Esophagus muscularis mucosa (tissue), 4 donors: ENCODE measurements around the gene MAGI2. TPM values are rescaled to one million over a fixed set of nuclear protein-coding genes. Genes with fewer than 3 reads are reported as not detected.

ENCODE experiments used
- DNase-seq: peaks from one replicate; pipeline ENCODE4 v3.0.0-alpha.2; 2017; ENCODE audit errors: extremely low spot score
- H3K27ac ChIP-seq, 4 donors: fragments of 200-600 bp; sonication (generic); replicated peaks in 1 of 4; 1 replicate in 3 of 4; 2 replicates in 1 of 4; pipeline ENCODE4 v1.5.1; 2016 to 2019; ENCODE audit warnings: mild to moderate bottlenecking in 1 of 4
- H3K27me3 ChIP-seq, 4 donors: fragments of 200-600 bp; sonication (generic); one replicate each; pipeline versions ENCODE4 v1.5.1 to v1.6.0; 2016 to 2019
- H3K36me3 ChIP-seq, 4 donors: fragments of 200-600 bp; sonication (generic); one replicate each; pipeline ENCODE4 v1.5.1; 2016 to 2019
- H3K4me1 ChIP-seq, 4 donors: fragments of 200-600 bp; sonication (generic); one replicate each; pipeline ENCODE4 v1.5.1; 2016 to 2019
- H3K4me3 ChIP-seq, 4 donors: fragments of 200-600 bp; sonication (generic); 1 replicate in 2 of 4; 2 replicates in 2 of 4; pipeline ENCODE4 v1.5.1; 2016 to 2019; ENCODE audit warnings: mild to moderate bottlenecking in 4 of 4, moderate library complexity in 1 of 4
- H3K9me3 ChIP-seq, 4 donors: fragments of 200-600 bp; sonication (generic); 1 replicate in 3 of 4; 2 replicates in 1 of 4; pipeline ENCODE4 v1.5.1; 2016 to 2019
- EP300 ChIP-seq: sonication (generic); formaldehyde crosslinking; IDR thresholded peaks from one replicate; pipeline ENCODE4 v1.6.1; 2017; ENCODE audit warnings: antibody characterized with exemption
- POLR2A ChIP-seq: fragments of 450-650 bp; IDR thresholded peaks from one replicate; pipeline ENCODE4 v1.6.1; 2017; ENCODE audit warnings: antibody characterized with exemption, moderate library complexity, mild to moderate bottlenecking, low read depth
- POLR2AphosphoS5 ChIP-seq, 2 donors: sonication (generic); formaldehyde crosslinking; IDR thresholded peaks; one replicate each; pipeline ENCODE4 v1.6.1; 2017; ENCODE audit warnings: antibody characterized with exemption in 2 of 2
- WGBS: methylation state at CpG from one replicate; pipeline ENCODE4 v1.1.5; 2018; 5-methylcytosine and 5-hydroxymethylcytosine counted together
- intact Hi-C: fragments of 100-400 bp; cut with DNase I; formaldehyde crosslinking; loops from one replicate; pipeline ENCODE4 v1.15.1; 2023
- total RNA-seq, 4 donors: library from RNA; depleted of rRNA; stranded (reverse); fragments of >200 nt; gene quantifications; one replicate each; pipeline versions ENCODE4 v1.1.0 to v1.2.1, GENCODE V29; 2016
- TF ChIP-seq, protein P1 (sequence below), 3 experiments: fragments of 200-600 bp in 2 of 3; fragments of 450-650 bp in 1 of 3; sonication (generic) in 2 of 3; IDR thresholded peaks; one replicate each; pipeline ENCODE4 v1.5.1; 2017 to 2019; ENCODE audit warnings: antibody characterized with exemption in 3 of 3, mild to moderate bottlenecking in 2 of 3, moderate library complexity in 1 of 3

Gene MAGI2
- total RNA-seq, 4 donors from 2014 or later = 14.4 to 22.3 (median 21.2) TPM

DNA sequence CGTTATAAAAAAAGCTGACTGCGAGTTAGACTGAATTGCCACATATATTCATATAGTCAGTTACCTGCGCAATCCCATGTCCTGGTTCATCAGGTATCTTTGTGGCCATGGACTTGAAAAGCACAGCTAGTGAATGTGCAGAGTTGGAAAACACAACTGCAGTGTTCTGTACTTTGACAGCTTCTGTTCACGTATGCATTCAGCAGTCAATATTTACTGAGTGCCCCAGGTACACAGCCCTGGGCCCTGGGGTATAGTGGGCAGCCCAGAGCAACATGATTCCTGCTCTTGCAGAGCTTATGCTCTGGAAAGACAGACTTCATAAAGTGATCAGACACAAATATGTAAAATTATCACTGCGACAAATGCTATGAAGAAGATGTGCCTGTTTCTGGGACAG lies 1341.0 kb downstream of the MAGI2 start:
- no peaks in the 10 kb centered on the region for H3K4me1 ChIP-seq
- no peak overlapping the region for H3K4me3 ChIP-seq
- TF ChIP-seq POLR2A = no peak
- TF ChIP-seq EP300 = no peak
- TF ChIP-seq, protein P1, sequence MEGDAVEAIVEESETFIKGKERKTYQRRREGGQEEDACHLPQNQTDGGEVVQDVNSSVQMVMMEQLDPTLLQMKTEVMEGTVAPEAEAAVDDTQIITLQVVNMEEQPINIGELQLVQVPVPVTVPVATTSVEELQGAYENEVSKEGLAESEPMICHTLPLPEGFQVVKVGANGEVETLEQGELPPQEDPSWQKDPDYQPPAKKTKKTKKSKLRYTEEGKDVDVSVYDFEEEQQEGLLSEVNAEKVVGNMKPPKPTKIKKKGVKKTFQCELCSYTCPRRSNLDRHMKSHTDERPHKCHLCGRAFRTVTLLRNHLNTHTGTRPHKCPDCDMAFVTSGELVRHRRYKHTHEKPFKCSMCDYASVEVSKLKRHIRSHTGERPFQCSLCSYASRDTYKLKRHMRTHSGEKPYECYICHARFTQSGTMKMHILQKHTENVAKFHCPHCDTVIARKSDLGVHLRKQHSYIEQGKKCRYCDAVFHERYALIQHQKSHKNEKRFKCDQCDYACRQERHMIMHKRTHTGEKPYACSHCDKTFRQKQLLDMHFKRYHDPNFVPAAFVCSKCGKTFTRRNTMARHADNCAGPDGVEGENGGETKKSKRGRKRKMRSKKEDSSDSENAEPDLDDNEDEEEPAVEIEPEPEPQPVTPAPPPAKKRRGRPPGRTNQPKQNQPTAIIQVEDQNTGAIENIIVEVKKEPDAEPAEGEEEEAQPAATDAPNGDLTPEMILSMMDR (IDR thresholded peaks at IDR 0.05) = no peak
- no peak for TF ChIP-seq POLR2AphosphoS5 (IDR thresholded peaks at IDR 0.05)
- no peak for DNase-seq
- H3K27ac ChIP-seq = no peak overlapping the region
- WGBS = 87% methylated on average over 5 of the region's 5 CpGs
- no peaks in the 10 kb centered on the region for H3K9me3 ChIP-seq
- intact Hi-C loops = no loop called here
- H3K36me3 ChIP-seq = no peaks in the 10 kb centered on the region
- H3K27me3 ChIP-seq = no peaks in the 10 kb centered on the region

DNA sequence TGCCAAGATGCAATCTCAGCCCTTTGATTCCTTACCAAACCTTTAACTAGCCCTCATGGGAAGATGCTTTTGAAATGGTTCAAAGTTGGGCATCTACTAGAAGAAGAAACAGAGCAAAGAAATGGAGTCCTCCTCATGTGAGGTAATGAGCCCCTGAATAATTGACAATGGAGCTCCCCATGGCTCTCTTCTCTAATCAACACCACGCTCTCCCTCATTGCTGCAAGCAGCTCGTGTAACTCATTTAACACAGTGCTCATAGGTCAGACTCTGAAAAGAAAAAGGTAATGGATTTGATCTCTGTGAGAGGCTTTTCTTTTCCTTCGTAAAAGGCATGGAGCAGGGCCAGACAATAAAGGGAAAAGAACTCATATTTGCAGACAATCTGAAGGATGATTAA lies 1342.1 kb downstream of the MAGI2 start:
- H3K27ac ChIP-seq = no peak overlapping the region
- 78% methylated on average over 3 of the region's 3 CpGs for WGBS
- intact Hi-C loops = no loop called here
- TF ChIP-seq POLR2A = no peak
- TF ChIP-seq POLR2AphosphoS5 (IDR thresholded peaks at IDR 0.05) = no peak
- TF ChIP-seq, protein P1 (IDR thresholded peaks at IDR 0.05) = no peak
- TF ChIP-seq EP300 = no peak
- H3K4me3 ChIP-seq = no peak overlapping the region
- no peaks in the 10 kb centered on the region for H3K27me3 ChIP-seq
- no peaks in the 10 kb centered on the region for H3K9me3 ChIP-seq
- no peaks in the 10 kb centered on the region for H3K4me1 ChIP-seq
- DNase-seq = no peak
- H3K36me3 ChIP-seq = no peaks in the 10 kb centered on the region

DNA sequence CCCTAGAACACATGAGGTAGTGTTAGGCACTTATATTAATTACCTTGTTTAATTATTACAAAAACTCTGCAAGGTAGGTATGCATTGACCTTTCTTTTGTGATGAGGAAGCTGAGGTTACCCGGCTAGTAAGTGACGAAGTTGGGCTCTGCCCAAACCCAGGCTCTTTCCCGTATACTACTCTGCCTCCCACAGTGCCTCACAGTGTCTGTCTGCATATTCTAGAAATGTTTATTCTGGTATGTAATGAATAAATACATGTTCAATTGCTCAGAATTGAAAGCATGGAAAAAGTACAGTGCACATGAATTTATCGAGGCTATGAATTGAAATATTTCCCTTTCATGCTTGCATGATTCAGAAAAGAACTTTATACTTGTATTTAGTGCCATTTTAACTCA lies 1350.0 kb downstream of the MAGI2 start:
- Histone ChIP-seq H3K27me3 (no peaks in the 10 kb centered on the region), H3K4me3 (no peak overlapping the region), H3K4me1 (no peaks in the 10 kb centered on the region), H3K36me3 (no peaks in the 10 kb centered on the region), H3K27ac (no peak overlapping the region), H3K9me3 (no peaks in the 10 kb centered on the region)
- DNase-seq = no peak
- TF ChIP-seq, protein P1 (IDR thresholded peaks at IDR 0.05) = no peak
- no peak for TF ChIP-seq POLR2A
- TF ChIP-seq POLR2AphosphoS5 (IDR thresholded peaks at IDR 0.05) = no peak
- no peak for TF ChIP-seq EP300
- 87% methylated on average over 4 of the region's 4 CpGs for WGBS
- intact Hi-C loops = no loop called here

DNA sequence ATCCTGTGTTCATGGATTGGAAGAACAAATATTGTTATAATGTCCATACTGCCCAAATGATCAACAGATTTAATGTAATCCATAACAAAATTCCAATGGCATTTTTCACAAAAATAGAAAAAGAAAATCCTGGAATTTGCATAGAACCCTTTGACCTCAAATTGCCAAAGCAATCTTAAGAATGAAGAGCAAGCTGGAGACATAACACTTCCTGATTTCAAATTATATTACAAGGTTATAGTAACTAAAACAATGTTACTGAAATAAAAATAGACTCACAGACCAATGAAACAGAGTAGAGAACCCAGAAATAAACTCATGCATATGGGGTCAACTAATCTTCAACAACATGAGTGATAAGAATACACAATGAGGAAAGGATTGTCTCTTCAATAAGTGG lies 1352.4 kb downstream of the MAGI2 start:
- intact Hi-C loops = no loop called here
- TF ChIP-seq POLR2A (no peak), POLR2AphosphoS5 (IDR thresholded peaks at IDR 0.05) (no peak), EP300 (no peak)
- TF ChIP-seq, protein P1 (IDR thresholded peaks at IDR 0.05) = no peak

DNA sequence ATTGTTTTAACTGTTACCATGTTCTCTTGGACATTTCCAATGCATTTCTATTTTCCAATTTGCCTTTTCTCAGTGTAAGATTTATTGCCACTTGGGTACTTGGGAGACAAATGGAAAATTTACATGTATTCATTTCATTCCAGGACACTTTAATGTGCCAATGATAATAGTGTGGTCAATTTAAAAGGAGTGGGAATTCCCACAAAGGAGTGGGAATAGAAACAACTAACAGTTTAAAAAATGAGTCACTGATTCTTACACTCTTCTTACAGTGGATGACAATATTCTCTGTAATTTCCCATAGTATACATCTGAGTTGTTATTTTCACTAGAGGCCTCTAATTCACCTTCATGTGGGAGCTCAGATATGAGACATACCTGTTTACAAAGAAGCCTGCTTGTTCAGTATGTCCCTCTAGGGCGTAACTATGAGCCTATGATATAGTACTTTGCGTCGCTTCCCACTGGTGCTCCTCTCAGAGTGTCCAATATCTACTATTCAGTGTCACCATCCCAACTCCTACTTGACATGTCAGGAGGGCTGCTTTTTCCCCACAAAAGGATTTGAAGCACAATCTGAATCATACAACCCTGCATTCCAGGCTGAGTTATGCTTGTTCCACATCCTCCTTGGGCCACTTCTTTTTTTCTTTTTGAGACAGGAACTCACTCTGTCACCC lies 1353.6 kb downstream of the MAGI2 start:
- TF ChIP-seq POLR2A (no peak), POLR2AphosphoS5 (IDR thresholded peaks at IDR 0.05) (no peak), EP300 (no peak)
- TF ChIP-seq, protein P1 (IDR thresholded peaks at IDR 0.05) = no peak
- no peak for DNase-seq
- intact Hi-C loops = no loop called here
- H3K4me3 ChIP-seq = no peak overlapping the region
- WGBS = 93% methylated on average over 3 of the region's 3 CpGs
- no peaks in the 10 kb centered on the region for H3K9me3 ChIP-seq
- no peak overlapping the region for H3K27ac ChIP-seq
- H3K27me3 ChIP-seq = no peaks in the 10 kb centered on the region
- H3K36me3 ChIP-seq = no peaks in the 10 kb centered on the region
- H3K4me1 ChIP-seq = no peaks in the 10 kb centered on the region

More for the DNA sequence above, 1352.4 kb downstream of the MAGI2 start:
- no peaks in the 10 kb centered on the region for H3K36me3 ChIP-seq
- no peak for DNase-seq
- H3K27ac ChIP-seq = no peak overlapping the region
- H3K4me3 ChIP-seq = no peak overlapping the region
- no peaks in the 10 kb centered on the region for H3K27me3 ChIP-seq
- no peaks in the 10 kb centered on the region for H3K4me1 ChIP-seq
- H3K9me3 ChIP-seq = no peaks in the 10 kb centered on the region
